GM12872 (cell line): ENCODE results near the gene ZNF217.

Experiments
- TF ChIP-seq, protein P1 (sequence below): IDR thresholded peaks from 3 replicates; pipeline ENCODE4 v1.5.1; 2011; ENCODE audit warnings: low read depth, mild to moderate bottlenecking, low read length, moderate library complexity; ENCODE audit not compliant: insufficient read depth

ZNF217 gene

DNA sequence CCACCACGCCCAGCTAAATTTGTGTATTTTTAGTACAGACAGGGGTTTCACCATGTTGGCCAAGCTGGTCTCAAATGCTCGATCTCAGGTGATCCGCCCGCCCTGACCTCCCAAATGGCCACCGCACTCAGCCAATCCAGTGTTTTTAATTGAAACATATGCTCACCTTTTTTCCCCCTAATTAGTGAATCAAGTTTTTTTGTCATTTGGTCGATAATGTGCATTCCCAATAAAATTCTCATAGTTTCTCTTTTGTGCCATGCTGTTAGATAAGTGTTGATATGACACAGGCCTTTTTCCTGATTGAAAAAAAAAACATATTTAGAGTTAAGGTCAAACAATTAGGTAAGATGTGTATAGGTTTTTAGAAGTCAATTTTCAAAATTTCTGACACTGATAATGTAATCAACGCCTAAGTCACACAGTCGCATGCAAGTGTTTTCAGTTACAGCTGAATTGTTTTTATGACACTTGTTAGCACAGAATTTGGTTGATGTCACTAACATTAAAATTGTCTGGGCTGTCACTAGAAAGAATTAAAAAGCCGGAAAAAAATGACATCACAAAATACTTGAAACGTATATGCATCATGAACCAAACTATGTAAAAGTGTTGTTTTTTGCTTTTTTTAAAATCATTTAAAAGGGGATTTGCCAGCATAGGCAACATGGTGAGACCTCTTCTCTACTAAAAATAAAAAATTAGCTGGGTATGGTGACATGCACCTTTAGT, 21.9 kb downstream of the ZNF217 start:
- TF ChIP-seq, protein P1, sequence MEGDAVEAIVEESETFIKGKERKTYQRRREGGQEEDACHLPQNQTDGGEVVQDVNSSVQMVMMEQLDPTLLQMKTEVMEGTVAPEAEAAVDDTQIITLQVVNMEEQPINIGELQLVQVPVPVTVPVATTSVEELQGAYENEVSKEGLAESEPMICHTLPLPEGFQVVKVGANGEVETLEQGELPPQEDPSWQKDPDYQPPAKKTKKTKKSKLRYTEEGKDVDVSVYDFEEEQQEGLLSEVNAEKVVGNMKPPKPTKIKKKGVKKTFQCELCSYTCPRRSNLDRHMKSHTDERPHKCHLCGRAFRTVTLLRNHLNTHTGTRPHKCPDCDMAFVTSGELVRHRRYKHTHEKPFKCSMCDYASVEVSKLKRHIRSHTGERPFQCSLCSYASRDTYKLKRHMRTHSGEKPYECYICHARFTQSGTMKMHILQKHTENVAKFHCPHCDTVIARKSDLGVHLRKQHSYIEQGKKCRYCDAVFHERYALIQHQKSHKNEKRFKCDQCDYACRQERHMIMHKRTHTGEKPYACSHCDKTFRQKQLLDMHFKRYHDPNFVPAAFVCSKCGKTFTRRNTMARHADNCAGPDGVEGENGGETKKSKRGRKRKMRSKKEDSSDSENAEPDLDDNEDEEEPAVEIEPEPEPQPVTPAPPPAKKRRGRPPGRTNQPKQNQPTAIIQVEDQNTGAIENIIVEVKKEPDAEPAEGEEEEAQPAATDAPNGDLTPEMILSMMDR = no peak

DNA sequence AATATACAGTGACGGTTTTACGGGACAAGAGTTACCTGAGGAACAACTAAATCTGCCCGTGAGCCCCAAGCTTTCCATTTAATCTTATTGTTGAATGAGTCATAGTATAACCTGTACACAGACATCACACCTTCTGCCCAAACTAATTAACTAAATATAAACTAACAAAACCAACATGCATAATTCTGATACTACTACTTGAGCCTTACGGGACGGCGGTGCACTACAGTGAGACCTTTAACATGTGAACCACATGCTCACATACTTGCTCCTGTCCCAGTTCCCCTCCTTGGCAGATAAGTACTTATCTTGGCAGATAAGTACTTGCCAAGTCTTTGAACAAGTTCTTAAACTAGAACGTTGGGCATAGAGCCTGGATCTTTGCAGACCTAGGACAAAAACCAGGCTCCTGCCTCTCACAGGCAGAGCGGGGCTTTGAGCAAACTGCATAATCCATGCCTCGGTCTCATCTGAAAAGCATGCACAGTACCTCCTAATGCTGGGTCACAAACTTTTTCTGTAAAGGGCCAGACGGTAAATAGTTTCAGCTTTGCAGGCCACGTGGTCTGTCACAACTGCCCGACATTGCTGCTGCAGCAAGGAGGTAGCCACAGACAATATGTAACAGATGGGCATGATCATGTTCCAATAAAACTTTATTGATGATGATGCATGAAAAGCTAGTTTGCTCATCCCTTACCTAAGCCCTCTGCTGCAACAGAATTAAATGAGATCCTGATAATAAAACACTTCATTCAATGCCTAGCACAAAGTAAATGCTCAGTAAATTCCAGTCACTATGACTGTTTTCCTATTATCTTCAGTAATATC, 23.0 kb downstream of the ZNF217 start:
- TF ChIP-seq, protein P1 = no peak

DNA sequence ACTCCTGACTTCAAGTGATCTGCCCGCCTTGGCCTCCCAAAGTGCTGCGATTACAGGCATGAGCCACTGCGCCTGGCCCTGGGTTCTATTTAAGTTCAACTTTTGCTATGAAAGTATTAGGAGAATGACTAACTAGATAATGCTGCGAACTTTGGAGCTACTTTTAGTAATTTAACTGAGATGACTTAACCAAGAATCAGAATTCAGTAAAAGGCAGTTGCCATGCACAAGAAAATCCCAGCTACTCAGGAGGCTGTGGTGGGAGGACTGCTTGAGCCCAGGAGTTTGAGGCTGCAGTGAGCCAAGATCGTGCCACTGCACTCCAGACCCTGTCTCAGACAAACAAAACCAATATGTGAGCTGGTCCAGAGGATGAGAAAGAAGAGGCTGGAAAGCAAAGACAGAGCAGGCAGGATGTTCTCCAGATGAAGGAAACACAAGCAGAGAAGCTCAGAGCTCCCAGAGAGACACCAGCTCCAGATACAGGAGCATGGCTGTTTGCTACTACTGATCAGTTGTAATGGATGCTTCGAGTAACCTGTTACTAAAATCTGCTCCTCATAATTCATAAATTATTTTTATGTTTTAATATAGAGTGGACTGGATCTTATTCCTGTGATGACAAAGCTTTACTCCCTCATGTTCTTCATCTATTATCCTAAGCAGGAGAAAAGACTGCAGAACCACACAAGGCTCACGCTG, 23.9 kb downstream of the ZNF217 start:
- TF ChIP-seq, protein P1 = no peak

DNA sequence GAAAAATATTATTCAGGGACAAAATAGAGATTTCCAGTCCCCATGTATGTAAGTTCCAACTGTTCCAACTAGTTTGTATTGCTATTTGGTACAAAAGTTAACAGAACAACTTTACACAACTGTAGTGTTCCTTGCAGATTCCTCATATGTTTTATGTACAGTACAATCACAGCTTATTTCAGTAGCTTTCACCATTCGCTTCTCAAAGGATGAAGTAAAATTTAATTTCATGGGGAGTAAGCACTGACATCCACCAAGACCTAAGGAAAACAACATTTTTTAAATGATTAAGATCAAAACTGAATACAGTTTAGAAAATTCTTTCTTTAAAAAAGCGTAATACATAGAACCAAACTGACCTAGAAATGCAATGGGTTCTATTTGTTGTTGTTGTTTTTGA, 24.6 kb downstream of the ZNF217 start:
- TF ChIP-seq, protein P1 = no peak

DNA sequence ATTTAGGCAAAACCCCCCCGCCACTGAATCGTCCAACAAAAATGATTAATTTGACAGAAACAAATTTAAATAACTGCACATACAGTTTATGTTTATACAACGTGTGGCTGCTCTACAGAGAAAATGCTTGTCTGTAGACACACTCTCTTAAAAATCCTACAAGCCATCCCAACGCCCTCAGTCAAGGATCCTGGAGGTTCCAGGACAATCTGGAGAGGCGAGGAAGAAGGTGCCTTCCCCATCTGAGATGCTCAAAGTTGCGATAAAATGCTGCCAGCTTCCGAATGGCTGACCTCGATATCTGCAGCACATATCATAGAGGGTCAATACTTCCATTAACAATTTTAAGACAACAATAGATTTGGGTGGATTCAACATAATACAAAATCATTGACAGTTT, 25.3 kb downstream of the ZNF217 start:
- TF ChIP-seq, protein P1 = no peak

DNA sequence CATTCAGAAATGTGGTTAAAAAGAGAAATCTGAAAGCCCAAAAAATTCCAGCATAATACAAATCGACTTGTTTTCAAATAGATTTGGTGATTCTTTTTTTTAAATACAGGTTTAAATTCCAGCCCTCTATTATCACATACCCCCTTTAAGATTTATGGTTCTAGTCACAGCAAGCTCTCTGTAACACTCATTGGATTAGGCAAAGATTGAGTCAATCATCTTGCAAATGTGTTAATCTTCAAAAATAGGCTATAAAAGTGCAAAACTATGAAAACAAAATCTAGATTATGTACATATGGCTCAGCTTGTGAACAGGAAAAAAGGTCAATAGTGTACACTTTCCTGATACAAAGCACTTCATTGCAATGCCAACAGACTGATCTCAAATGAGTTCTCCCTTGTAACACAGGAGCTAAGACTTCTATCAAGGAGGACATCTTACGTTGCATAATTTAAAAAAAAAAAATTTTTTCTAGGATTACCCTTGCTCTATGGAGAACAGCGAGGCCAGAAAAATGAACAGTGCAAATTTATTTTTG, 26.2 kb downstream of the ZNF217 start:
- TF ChIP-seq, protein P1 = no peak

DNA sequence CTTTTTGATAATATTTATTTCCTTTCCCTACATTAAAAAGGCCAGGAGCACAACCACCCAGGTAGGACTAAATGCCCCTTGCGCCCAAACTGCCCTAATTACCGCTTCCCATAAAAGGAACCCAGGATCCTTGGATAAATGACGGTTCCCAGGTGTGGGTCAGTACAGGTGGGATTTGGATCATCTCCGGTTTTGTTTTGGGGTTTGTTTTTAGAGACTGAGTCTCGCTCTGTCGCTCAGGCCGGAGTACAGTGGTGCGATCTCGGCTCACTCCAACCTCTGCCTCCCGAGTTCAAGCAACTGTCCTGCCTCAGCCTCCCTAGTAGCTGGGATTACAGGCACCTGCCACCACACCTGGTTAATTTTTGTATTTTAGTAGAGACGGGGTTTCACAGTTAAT, 28.4 kb downstream of the ZNF217 start:
- TF ChIP-seq, protein P1 = no peak
